ENCODE measurements around the gene CAMK2A.

DNA sequence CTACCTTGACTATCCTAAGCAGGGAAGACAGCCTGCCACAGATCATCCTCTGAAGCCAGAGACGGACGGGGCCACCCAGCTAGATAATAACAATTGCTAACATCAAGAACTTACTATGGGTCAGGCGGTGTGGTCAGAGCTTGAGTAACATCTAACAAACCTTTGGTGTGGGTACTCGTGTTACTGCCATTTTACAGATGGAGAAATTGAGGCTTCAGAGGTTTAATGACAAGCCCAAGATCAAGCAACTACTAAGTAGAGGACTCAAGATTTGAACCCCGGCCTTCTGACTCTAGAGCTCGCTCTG lies 29.9 kb upstream of the CAMK2A start:
- TF ChIP-seq, protein P1, sequence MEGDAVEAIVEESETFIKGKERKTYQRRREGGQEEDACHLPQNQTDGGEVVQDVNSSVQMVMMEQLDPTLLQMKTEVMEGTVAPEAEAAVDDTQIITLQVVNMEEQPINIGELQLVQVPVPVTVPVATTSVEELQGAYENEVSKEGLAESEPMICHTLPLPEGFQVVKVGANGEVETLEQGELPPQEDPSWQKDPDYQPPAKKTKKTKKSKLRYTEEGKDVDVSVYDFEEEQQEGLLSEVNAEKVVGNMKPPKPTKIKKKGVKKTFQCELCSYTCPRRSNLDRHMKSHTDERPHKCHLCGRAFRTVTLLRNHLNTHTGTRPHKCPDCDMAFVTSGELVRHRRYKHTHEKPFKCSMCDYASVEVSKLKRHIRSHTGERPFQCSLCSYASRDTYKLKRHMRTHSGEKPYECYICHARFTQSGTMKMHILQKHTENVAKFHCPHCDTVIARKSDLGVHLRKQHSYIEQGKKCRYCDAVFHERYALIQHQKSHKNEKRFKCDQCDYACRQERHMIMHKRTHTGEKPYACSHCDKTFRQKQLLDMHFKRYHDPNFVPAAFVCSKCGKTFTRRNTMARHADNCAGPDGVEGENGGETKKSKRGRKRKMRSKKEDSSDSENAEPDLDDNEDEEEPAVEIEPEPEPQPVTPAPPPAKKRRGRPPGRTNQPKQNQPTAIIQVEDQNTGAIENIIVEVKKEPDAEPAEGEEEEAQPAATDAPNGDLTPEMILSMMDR (IDR thresholded peaks at IDR 0.05): no peak
- TF ChIP-seq POLR2AphosphoS5 (IDR thresholded peaks at IDR 0.05) (no peak), POLR2A (IDR thresholded peaks at IDR 0.05) (no peak)

Measured in transverse colon (tissue), 4 donors.